SH-SY5Y (cell line): ENCODE measurements around the gene TEX11.

Experiments used
- GATA2 ChIP-seq: IDR thresholded peaks from 2 replicates; pipeline ENCODE4 v1.6.1; 2011; ENCODE audit warnings: mild to moderate bottlenecking, low read depth, low read length
- GATA3 ChIP-seq: IDR thresholded peaks from 2 replicates; pipeline ENCODE4 v1.6.1; 2011; ENCODE audit warnings: low read depth, mild to moderate bottlenecking, low read length, moderate library complexity

GRCh38 chrX:70554081-70554480 is 354.4 kb downstream of the TEX11 start:
- TF ChIP-seq GATA2 (no peak), GATA3 (no peak)
